Heart left ventricle (tissue), 16 donors: Measurements from ENCODE around the gene FEM1B. TPM values are rescaled to one million over a fixed set of nuclear protein-coding genes. Genes with fewer than 3 reads are reported as not detected.
A peak's percentile ranks its signal among the peaks of the same experiment; 100 is the strongest.

ENCODE experiments used
- ATAC-seq, 4 donors: fragments of 200-7000 bp; cut with Tn5 transposase; one replicate each; pipeline ENCODE4 v1.9.1; 2020 to 2022; ENCODE audit warnings: moderate library complexity in 4 of 4, mild to moderate bottlenecking in 3 of 4, moderate number of reproducible peaks in 1 of 4
- DNase-seq, 5 donors: peaks; one replicate each; pipeline ENCODE4 v3.0.0-alpha.2; 2020
- H3K27ac ChIP-seq, 12 donors: fragments of 200-600 bp; sonication (generic) in 4 of 12; one replicate each; pipeline versions ENCODE4 v1.5.0 to v1.8.0; 2016 to 2022; ENCODE audit warnings: mild to moderate bottlenecking in 2 of 12
- H3K27me3 ChIP-seq, 9 donors: fragments of 200-600 bp; sonication (generic) in 2 of 9; one replicate each; pipeline versions ENCODE4 v1.5.1 to v1.8.0; 2016 to 2022; ENCODE audit warnings: mild to moderate bottlenecking in 3 of 9
- H3K36me3 ChIP-seq, 9 donors: fragments of 200-600 bp; sonication (generic) in 2 of 9; one replicate each; pipeline versions ENCODE4 v1.5.0 to v1.8.0; 2018 to 2022; ENCODE audit warnings: mild to moderate bottlenecking in 2 of 9
- H3K4me1 ChIP-seq, 12 donors: fragments of 200-600 bp; sonication (generic) in 4 of 12; one replicate each; pipeline versions ENCODE4 v1.5.0 to v1.8.0; 2016 to 2022; ENCODE audit warnings: mild to moderate bottlenecking in 3 of 12
- H3K4me3 ChIP-seq, 12 donors: fragments of 200-600 bp; sonication (generic) in 4 of 12; one replicate each; pipeline versions ENCODE4 v1.5.0 to v1.8.0; 2017 to 2022; ENCODE audit warnings: mild to moderate bottlenecking in 9 of 12, moderate library complexity in 4 of 12
- H3K9me3 ChIP-seq, 12 donors: fragments of 200-600 bp; sonication (generic) in 4 of 12; one replicate each; pipeline versions ENCODE4 v1.5.0 to v1.8.0; 2016 to 2022; ENCODE audit warnings: mild to moderate bottlenecking in 1 of 12
- POLR2A ChIP-seq, 2 donors: fragments of 450-650 bp; IDR thresholded peaks; one replicate each; pipeline ENCODE4 v1.6.1; 2017; ENCODE audit warnings: antibody characterized with exemption in 2 of 2, mild to moderate bottlenecking in 2 of 2, moderate library complexity in 2 of 2
- WGBS, 4 donors: extraction: QIAGEN DNeasy Blood & Tissue Kit in 2 of 4; methylation state at CpG; one replicate each; pipeline versions ENCODE4 v1.1.5 to v1.1.7; 2013 to 2018; 5-methylcytosine and 5-hydroxymethylcytosine counted together
- intact Hi-C, 10 donors: fragments of 100-400 bp; cut with DNase I; formaldehyde crosslinking; loops; one replicate each; pipeline versions ENCODE4 v1.11.1 to v1.14.2; 2022
- polyA plus RNA-seq, 2 donors: library from polyadenylated mRNA; stranded (reverse); fragments of 200-250 nt; gene quantifications; one replicate each; pipeline ENCODE4 v1.2.3, GENCODE V29; 2013
- total RNA-seq, 9 donors: library from RNA; depleted of rRNA in 2 of 9; stranded (reverse); fragments of >200 nt in 2 of 9; fragmentation: NEBNext Ultra II Directional in 3 of 9; extraction: Animal tissue kit (Norgen Biotek cat#: 25700) in 3 of 9; gene quantifications; one replicate each; pipeline versions ENCODE4 v1.1.0 to v1.2.4, GENCODE V29; 2016 to 2023
- TF ChIP-seq, protein P1 (sequence below), 12 donors: fragments of 200-600 bp; sonication (generic) in 4 of 12; IDR thresholded peaks; one replicate each; pipeline versions ENCODE4 v1.5.0 to v1.8.0; 2018 to 2022; ENCODE audit warnings: antibody characterized with exemption in 12 of 12, mild to moderate bottlenecking in 5 of 12
- donor health status: ischemic (EF 13 %, LVEDD 7.1; RV severe dilation, severe dysfunction).
- donor health status: healthy with polysubstance abuse.
- donor health status: DM: no; HTN: yes; CAD: no.
- donor health status: DM: no; HTN: no; CAD: no.
- donor health status: ischemic (EF 25% LVEDD 6.9; RV normal size, moderate dysfunction).
- donor health status: ischemic (EF 25% LVEDD 5.7; RV mildly dilated, moderate dysfunction).
- donor health status: healthy.
- donor health status: DM: yes; HTN: yes; CAD: no.
- donor health status: ischemic (EF 35%, LVEDD 5.7; RV mildly dilated, moderate dysfunction).
- donor health status: nonischemic (EF 11% LVEDD 7.7; RV severe dilation, severe dysfunction).
- donor health status: DM: yes; HTN: yes; CAD: no.
- donor health status: PGD.
- donor health status: ischemic (EF 29% LVEDD 5.4; RV normal size, mild dysfunction).
- donor health status: nonischemic (EF 23%, LVEDD 6.1; RV moderate dilation, normal function).

FEM1B gene
- total and polyA plus RNA-seq, 11 donors, result 9.3 to 94.0 (median 52.7) TPM

DNA sequence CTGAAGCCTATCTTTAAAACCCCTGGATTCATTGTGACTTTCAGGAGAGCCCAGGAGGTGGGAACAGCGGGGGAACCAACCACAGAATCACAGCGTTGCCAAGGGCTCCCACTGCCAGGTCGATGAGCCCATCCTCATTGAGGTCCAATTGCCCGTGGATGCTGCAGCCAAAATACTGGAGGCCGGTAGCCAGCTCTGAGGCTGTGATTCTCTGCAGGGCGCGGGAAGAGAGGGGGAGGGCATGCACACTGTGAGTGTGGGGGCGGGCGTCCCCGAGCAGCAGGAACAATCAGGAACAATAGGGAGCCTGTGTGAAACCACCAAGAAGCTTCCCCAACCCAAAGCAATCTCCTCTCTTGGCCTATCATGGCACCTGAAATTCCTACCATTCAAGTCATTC, 53.4 kb downstream of the FEM1B start:
- Histone ChIP-seq H3K27me3 (no peaks in the 10 kb centered on the region), H3K36me3 (peaks cover 0 to 37% (median 0%) of the 10 kb centered on the region in 9 donors), H3K4me1 (peaks cover 0 to 44% (median 19%) of the 10 kb centered on the region in 12 donors), H3K9me3 (no peaks in the 10 kb centered on the region), H3K27ac (no peak overlapping the region), H3K4me3 (no peak overlapping the region)
- no peak for TF ChIP-seq POLR2A (IDR thresholded peaks at IDR 0.05)
- TF ChIP-seq, protein P1, sequence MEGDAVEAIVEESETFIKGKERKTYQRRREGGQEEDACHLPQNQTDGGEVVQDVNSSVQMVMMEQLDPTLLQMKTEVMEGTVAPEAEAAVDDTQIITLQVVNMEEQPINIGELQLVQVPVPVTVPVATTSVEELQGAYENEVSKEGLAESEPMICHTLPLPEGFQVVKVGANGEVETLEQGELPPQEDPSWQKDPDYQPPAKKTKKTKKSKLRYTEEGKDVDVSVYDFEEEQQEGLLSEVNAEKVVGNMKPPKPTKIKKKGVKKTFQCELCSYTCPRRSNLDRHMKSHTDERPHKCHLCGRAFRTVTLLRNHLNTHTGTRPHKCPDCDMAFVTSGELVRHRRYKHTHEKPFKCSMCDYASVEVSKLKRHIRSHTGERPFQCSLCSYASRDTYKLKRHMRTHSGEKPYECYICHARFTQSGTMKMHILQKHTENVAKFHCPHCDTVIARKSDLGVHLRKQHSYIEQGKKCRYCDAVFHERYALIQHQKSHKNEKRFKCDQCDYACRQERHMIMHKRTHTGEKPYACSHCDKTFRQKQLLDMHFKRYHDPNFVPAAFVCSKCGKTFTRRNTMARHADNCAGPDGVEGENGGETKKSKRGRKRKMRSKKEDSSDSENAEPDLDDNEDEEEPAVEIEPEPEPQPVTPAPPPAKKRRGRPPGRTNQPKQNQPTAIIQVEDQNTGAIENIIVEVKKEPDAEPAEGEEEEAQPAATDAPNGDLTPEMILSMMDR (IDR thresholded peaks at IDR 0.05), result no peak
- ATAC-seq (no peak), DNase-seq (no peak)
- WGBS, 4 donors, result 67 to 82% (median 71%) methylated on average over 5 to 10 of the region's 10 CpGs
- intact Hi-C loops, result no loop called here

DNA sequence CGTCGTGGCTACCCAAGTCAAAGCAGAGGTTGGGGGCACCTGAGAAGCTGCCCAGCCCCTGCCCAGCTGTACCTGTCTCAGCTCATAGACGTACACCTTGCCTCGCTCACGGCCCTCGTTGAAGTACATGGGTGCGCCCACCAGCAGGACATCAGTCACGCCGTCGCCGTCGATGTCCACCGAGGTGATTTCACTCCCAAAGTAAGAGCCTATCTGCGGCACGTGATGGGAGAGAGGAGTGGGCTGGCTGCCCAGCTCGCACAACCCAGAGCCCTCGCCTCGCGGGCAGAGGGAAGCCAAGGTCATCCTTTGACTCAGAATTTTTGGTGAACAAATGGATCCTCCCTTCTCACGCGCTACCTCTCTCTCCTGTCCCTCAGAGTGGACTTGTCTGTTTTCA, 54.7 kb downstream of the FEM1B start:
- ATAC-seq, result no peak
- DNase-seq, result no peak
- Histone ChIP-seq H3K27me3 (no peaks in the 10 kb centered on the region), H3K4me3 (no peak overlapping the region), H3K27ac (no peak overlapping the region), H3K4me1 (peaks cover 0 to 35% (median 19%) of the 10 kb centered on the region in 12 donors), H3K36me3 (peaks cover 0 to 29% (median 0%) of the 10 kb centered on the region in 9 donors), H3K9me3 (no peaks in the 10 kb centered on the region)
- intact Hi-C loops, result no loop called here
- WGBS, 4 donors, result 81 to 94% (median 85%) methylated on average over 21 of the region's 21 CpGs
- TF ChIP-seq, protein P1 (IDR thresholded peaks at IDR 0.05), result no peak
- no peak for TF ChIP-seq POLR2A (IDR thresholded peaks at IDR 0.05)

DNA sequence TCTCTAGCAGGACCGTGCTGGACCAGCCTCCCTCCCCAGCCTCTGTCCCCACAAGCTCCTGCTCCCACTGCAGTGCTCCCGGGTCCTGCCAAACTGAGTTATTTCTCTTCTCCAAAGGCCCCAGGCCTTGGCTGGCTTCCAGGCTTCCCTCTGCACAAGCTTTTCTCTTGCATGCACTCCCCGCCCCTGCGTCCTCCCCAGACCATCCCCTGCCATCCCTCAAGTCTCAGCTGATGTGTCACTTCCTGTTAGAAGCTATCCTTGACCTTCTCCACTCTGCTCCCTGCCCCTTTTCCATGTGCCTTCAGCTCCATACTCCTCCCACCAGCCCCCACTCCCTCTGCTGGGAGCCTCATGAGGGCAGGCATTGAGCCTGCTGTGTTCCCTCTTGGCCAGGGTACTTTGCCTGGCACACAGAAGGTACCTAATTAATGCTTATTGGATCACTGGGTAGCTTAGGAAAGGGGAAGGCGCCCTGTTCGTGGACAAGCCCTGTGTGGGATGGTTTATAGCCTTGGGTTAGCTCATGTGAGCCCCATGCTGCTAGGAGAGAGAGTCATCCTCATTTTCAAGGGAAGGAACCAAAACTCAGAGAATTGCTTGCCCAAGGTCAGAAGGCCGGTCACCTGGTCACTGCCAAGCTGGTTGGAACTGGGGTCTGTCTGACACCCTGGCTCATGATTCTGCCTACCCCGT, 56.4 kb downstream of the FEM1B start:
- peak overlapping the region in 7 of 12 donors; percentile 22 to 86 (median 56) for H3K27ac ChIP-seq
- whole genome bisulfite sequencing, 4 donors, result 80 to 88% (median 82%) methylated on average over 8 of the region's 8 CpGs

DNA sequence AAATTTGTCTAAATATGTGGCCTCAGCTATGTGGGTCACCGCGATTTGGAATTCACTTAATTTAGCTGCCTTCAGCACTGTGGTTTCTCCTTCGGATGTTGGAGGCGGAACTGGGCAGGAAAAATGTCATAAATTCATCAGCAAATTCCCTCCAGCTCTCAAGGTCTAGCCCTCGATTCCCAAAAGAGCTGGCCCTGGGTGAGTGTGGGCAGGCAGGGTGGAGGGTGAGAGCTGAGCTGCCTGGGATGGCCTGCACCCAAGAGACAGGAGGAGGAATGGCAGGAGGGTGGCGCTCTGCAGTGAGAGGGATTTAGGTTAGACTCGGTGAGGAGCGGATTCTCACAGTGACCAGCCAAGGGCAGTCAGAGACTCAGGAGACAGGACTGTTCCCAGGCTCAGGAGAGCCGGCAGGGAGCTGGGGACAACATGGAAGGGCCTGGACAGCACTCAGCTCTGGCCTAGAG, 57.1 kb downstream of the FEM1B start:
- peak in 3 of 4 donors; percentile 17 to 36 (median 33) for ATAC-seq
- peak in 1 of 5 donors; percentile 35 for DNase-seq
- Histone ChIP-seq H3K4me1 (peaks cover 0 to 37% (median 19%) of the 10 kb centered on the region in 12 donors), H3K27ac (peak overlapping the region; percentile 22 to 86 (median 51)), H3K4me3 (no peak overlapping the region), H3K27me3 (no peaks in the 10 kb centered on the region), H3K9me3 (no peaks in the 10 kb centered on the region), H3K36me3 (peaks cover 0 to 19% (median 0%) of the 10 kb centered on the region in 9 donors)
- intact Hi-C loops, result loop anchor here in 1 of 10 donors (2.0 kb wide), 2 partner anchors 32 to 40 kb away; no protein-coding TSS in a partner anchor
- no peak for TF ChIP-seq POLR2A (IDR thresholded peaks at IDR 0.05)
- TF ChIP-seq, protein P1 (IDR thresholded peaks at IDR 0.05), result peak in 1 of 12 donors; percentile 21
- 73 to 78% (median 75%) methylated on average over 9 of the region's 9 CpGs for WGBS, 4 donors

More for the DNA sequence above, 56.4 kb downstream of the FEM1B start:
- H3K27me3 ChIP-seq, result no peaks in the 10 kb centered on the region
- H3K36me3 ChIP-seq, result peaks cover 0 to 27% (median 0%) of the 10 kb centered on the region in 9 donors
- no peak overlapping the region for H3K4me3 ChIP-seq
- ATAC-seq (no peak), DNase-seq (peak in 3 of 5 donors; percentile 58 to 81 (median 70))
- no peak for TF ChIP-seq POLR2A (IDR thresholded peaks at IDR 0.05)
- TF ChIP-seq, protein P1 (IDR thresholded peaks at IDR 0.05), result no peak
- intact Hi-C loops, result loop anchor here in 1 of 10 donors (2.0 kb wide), 2 partner anchors 33 to 41 kb away; no protein-coding TSS in a partner anchor
- H3K4me1 ChIP-seq, result peaks cover 0 to 33% (median 19%) of the 10 kb centered on the region in 12 donors
- H3K9me3 ChIP-seq, result no peaks in the 10 kb centered on the region
